Stimulated activated CD4-positive, alpha-beta T cell treated with anti-CD3 and anti-CD28 coated beads, Interleukin-1b, Interleukin-23, amount 100 ng/mL, for 1 hour (primary cell): ENCODE measurements around the gene ACER2.

Source experiments
- DNase-seq, 2 donors: peaks; one replicate each; pipeline ENCODE4 v3.0.0-alpha.2; 2020; ENCODE audit warnings: low read depth in 2 of 2

ACER2 gene

GRCh38 chr9:19456426-19456825, 47.6 kb downstream of the ACER2 start:
- no peak for DNase-seq

DNA sequence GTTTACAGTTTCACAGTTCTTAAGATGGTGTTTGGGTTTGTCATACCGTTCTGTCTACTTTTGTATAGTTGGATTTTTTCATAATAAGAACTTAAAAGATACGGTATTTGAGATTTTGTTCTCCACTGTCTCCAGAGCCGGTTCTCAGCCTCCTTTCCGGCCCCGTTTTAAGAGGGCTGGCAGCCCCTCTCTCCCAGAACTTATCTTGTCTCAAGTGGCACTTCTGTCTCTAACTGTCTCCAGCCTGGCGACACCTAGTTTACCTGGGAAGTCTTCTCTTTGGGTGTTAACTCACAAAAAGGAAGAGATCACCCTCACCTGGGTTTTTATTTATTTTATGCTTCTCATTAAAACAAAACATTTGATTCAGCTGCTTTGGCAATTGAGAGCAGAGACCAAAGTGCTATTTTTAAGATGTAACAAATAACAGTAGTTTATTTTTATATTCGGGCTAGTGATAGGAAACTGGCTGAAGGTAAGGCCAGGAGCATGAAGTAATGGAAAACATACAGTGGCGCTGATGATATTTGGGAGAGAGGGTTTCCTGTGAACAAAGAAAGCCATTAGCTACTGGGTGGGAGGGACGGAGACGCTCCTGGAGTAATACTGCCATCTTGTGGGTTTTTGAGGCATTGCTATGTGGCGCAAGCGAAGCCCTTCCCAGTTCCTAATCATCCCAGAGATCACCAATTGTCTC, 48.3 kb downstream of the ACER2 start:
- DNase-seq = peak; percentile 10 to 29

- DNase-seq = no peak
These were observed 48.8 kb downstream of the ACER2 start for GRCh38 chr9:19457693-19458009.

GRCh38 chr9:19460243-19460642, 51.4 kb downstream of the ACER2 start:
- DNase-seq = no peak

DNA sequence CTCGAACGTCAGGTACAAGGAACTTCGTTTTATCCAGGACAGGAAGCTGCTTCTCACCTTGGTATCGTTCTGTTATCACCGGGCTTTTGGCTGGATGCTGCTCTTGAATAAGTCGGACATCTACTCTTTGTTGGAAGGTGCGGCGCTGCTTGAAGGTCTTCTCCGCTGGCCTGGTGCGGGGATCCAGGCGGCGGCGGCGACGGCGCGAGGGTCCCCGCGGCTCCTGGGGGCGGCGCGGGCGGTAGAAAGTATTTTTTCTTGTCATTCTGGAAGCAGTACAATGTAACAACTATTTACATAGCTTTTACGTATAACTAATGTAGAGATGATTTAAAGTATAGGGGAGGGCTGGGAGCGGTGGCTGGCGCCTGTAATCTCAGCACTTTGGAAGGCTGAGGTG, 52.3 kb downstream of the ACER2 start:
- DNase-seq = no peak

DNA sequence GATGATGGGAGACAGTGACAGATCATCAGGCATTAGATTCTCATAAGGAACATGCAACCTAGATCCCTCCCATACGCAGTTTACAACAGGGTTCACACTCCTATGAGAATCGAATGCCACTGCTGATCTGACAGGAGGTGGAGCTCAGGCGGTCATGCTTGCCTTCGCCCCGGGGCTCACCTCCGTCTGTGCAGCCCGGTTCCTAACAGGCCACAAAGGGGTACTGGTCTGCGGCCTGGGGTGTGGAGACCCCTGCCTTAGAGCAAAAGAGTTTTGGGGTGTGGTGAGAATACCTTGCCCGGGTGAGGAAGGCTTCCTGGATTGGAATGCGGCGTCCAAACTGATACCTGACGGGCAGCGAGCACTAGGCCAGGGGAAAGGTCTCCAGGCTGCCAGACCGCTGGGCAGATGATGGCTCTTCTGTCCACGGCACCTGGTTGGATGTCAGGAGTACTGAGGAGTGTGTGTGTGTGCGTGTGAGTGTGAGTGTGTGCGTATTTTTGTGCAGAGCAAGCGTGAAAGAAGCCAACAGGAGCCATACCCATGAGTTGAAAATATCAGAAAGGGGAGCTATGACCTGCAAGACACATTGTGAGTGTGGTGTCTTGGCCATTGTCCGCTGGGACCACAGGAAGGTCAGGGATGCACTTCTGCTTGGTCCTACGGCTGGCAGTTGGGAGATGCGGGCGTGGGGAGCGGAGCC, 55.4 kb downstream of the ACER2 start:
- no peak for DNase-seq

DNA sequence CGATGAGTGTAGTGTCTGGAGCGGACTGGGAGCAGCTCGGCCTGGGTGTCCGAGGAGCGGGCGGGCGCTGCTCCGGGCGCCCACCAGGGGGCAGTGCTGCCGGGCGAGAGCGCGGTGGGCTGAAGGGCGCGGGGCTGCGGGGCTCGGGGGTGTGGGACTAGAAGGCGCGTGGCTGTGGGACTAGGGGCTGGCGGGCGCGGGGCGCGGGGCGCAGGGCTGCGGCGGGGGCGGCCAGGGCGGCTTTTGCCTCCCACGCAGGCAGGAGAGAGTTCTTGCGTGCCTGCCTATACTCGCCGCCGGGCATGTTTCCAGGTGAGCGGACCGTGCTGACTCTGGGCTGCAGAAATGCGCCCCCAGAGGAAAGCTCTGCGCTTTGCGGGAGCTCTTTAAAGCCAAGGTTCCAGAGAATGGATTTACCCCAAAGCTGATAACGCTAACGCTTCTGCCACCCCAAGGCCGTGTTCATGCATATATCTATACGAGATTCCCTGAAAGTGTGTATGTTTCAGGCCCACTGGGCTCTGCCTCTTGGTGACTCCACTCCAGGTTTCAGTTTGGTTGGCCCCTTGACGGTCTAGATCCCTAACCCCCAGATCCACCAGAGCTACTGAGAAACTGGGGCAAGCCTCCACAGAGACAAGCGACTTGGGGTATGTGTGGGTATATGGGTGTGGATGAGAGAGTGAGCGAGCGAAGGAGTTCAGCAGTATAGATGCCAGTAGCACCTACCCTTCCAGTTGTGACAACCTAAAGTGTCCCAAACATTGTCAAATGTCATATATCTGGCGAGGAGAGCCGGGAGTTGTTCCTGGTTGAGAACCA, 56.2 kb downstream of the ACER2 start:
- DNase-seq = peak; percentile 3 to 44

GRCh38 chr9:19465586-19466279, 56.9 kb downstream of the ACER2 start:
- no peak for DNase-seq

GRCh38 chr9:19466280-19466639, 57.5 kb downstream of the ACER2 start:
- no peak for DNase-seq

DNA sequence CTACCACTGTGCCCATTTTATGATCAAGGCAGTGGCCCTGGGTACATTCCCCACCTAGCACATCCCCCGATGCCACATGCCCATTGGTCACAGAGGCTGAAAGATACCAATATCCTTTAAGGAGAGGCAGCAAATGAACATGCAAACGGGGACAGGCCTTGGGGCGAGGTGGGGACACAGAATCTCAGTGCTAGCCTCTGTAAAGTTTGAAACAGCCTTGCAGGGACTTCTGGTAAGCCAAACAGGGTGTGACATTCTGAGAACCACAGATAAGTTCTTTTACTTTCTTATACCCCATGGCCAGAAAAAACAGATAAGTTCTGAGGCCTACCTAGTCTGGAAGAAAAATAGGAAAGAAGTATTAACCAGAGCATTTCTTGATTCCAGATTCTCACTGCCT, 60.5 kb downstream of the ACER2 start:
- DNase-seq = no peak

GRCh38 chr9:19470567-19470966, 61.8 kb downstream of the ACER2 start:
- no peak for DNase-seq

DNA sequence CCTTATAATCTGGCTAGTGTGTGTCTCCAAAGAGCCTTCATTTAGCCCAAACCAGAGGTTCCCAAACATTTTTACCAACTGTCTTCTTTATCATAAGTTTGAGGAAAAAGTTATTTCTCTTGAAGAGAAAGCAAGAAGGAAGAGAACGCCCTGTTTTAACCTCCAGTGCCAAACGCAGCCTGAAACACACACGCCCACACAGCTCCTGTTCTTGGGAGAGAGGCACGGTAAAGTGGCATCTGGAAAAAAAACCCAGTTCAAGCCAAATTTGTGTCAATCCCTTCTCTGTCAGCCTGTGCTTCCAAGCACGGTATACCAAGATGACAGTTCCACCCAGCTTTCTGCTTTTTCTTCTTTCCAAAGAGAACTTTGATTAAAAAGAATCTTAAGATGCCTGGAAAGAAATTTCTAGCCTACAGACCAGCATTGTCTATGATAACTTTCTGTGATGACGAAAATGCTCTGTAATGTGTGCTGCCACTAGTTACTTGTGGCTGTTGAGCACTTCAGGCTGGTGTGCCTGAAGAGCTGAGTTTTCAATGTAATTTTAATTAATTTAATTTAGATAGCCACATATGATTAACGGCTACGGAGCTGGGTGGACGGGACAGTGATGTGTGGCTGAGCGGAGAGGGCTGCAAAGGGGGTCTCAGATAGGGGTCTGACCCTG, 62.3 kb downstream of the ACER2 start:
- DNase-seq = no peak

- DNase-seq = peak in 1 of 2 donors; percentile 10
These were observed 63.2 kb downstream of the ACER2 start for GRCh38 chr9:19471737-19472648.

DNA sequence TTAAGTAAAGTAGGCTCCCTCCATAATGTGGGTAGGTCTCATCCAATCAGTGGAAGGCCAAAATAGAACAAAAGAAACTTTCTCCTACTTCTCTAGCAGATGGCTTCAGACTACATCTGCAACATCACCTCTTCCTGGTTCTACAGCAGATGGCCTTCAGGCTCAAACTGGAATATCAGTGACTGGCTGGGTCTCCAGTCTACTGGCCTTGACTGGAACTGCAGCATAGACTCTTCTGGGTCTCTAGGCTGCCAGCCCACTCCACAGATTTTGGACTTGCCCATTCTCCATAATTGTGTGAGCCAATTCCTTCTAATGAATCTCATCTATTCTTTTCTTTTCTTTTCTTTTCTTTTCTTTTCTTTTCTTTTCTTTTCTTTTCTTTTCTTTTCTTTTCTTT, 64.8 kb downstream of the ACER2 start:
- no peak for DNase-seq

DNA sequence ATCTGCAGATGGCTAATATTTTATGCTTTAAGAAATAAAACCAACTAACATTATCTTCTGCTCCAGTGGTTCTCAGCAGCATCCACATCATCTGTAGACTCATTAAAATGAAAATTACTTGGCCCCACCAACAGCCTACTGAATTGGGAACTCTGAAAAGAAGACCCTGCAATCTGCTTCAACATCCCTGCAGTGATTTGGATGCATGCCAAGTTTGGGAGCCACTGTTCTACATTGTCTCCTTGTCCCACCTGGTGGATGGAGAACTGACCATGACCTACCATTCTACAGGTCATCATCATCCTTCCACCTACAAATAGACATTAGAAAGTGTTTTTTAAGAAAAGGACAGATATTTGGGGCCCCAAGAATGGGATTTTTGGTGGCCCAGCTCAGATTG, 71.1 kb downstream of the ACER2 start:
- DNase-seq = no peak

- DNase-seq = no peak
These were observed 71.5 kb downstream of the ACER2 start for GRCh38 chr9:19480345-19480744.

DNA sequence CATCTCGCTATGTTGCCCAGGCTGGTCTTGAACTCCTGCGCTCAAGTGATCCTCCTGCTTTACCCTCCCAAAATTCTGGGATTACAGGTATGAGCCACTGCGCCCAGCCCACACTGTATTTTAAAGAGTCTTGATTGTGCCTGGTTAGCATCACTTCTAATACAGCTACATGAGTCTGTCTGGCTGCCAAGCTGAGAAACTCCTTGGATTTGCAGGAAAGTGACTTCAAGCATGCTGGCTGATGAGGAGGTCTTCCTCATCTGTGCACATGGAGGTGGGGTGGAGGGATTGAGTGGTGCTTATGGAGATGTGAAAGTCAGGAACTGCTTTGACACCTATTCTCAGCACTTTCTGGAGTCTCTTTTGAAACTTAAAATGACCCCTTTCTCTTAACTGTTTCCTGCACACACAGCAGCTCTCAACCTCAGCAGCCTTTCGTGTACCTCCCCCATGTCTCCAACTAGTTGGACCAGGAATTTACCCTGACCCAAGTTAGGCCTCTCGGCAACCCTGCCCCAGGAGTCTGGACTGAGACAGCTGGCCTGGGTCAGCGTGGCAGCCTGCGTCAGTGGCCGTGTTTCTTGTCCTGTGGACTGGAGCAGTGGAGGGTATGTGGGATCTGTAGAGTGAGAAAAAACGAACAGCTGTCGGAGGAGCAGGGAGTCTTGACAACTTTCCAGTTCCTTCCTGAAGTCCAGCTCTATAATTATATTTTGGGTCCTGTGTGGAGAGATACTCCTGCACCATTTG, 72.5 kb downstream of the ACER2 start:
- DNase-seq = no peak

GRCh38 chr9:19481971-19482404, 73.2 kb downstream of the ACER2 start:
- DNase-seq = no peak

GRCh38 chr9:19484699-19485098, 75.9 kb downstream of the ACER2 start:
- no peak for DNase-seq

- no peak for DNase-seq
These were observed 76.4 kb downstream of the ACER2 start for GRCh38 chr9:19485193-19485592.
